ENCODE measurements around the gene PRPF40B.
A peak's percentile ranks its signal among the peaks of the same experiment; 100 is the strongest.
"Not testable (repeated sequence)": the region's sequence is repeated elsewhere in the genome, so short reads cannot be mapped to it uniquely, and the experiment has no call there.

The PRPF40B gene

GRCh38 chr12:49623142-49623904 is at the start of gene PRPF40B:
PRPF40B (plus strand) TSS chr12:49623561; CDS start chr12:49623591, 30 bp downstream.
- DNase-seq (ENCODE audit: low read depth in 2 of 2), result peak; percentile 67 to 69

GRCh38 chr12:49577589-49578315 is 45.6 kb upstream of the PRPF40B start:
- no peak for DNase-seq (ENCODE audit: low read depth in 2 of 2)

- no peak for DNase-seq (ENCODE audit: low read depth in 2 of 2)
Measured at GRCh38 chr12:49578471-49579112, 44.8 kb upstream of the PRPF40B start.

- peak in 1 of 2 donors; percentile 28 for DNase-seq (ENCODE audit: low read depth in 2 of 2)
Measured at GRCh38 chr12:49580572-49581535, 42.5 kb upstream of the PRPF40B start.

GRCh38 chr12:49582201-49582600 is 41.2 kb upstream of the PRPF40B start:
- no peak for DNase-seq (ENCODE audit: low read depth in 2 of 2)

GRCh38 chr12:49582850-49583249 is 40.5 kb upstream of the PRPF40B start:
- DNase-seq (ENCODE audit: low read depth in 2 of 2), result no peak

GRCh38 chr12:49583366-49584094 is 39.8 kb upstream of the PRPF40B start:
- no peak for DNase-seq (ENCODE audit: low read depth in 2 of 2)

- DNase-seq (ENCODE audit: low read depth in 2 of 2), result no peak
Measured at GRCh38 chr12:49584591-49584990, 38.8 kb upstream of the PRPF40B start.

- no peak for DNase-seq (ENCODE audit: low read depth in 2 of 2)
Measured at GRCh38 chr12:49585477-49586459, 37.6 kb upstream of the PRPF40B start.

GRCh38 chr12:49587174-49587908 is 36.0 kb upstream of the PRPF40B start:
- DNase-seq (ENCODE audit: low read depth in 2 of 2), result no peak

- DNase-seq (ENCODE audit: low read depth in 2 of 2), result no peak
Measured at GRCh38 chr12:49588281-49588680, 35.1 kb upstream of the PRPF40B start.

GRCh38 chr12:49588721-49589516 is 34.4 kb upstream of the PRPF40B start:
- DNase-seq (ENCODE audit: low read depth in 2 of 2), result no peak

GRCh38 chr12:49598527-49598926 is 24.8 kb upstream of the PRPF40B start:
- no peak for DNase-seq (ENCODE audit: low read depth in 2 of 2)

GRCh38 chr12:49599961-49600360 is 23.4 kb upstream of the PRPF40B start:
- no peak for DNase-seq (ENCODE audit: low read depth in 2 of 2)

- DNase-seq (ENCODE audit: low read depth in 2 of 2), result no peak
Measured at GRCh38 chr12:49603721-49604120, 19.6 kb upstream of the PRPF40B start.

GRCh38 chr12:49604856-49605255 is 18.5 kb upstream of the PRPF40B start:
- DNase-seq (ENCODE audit: low read depth in 2 of 2), result no peak

GRCh38 chr12:49605539-49605938 is 17.8 kb upstream of the PRPF40B start, which contains the start of gene FAM186B:
FAM186B (minus strand) TSS chr12:49605639; CDS start chr12:49605477, 162 bp downstream.
- not testable (repeated sequence) for DNase-seq (ENCODE audit: low read depth in 2 of 2)
